Mesothelial cell of epicardium (in vitro differentiated cells): ENCODE results near the gene SLC6A7. TPM values are rescaled to one million over a fixed set of nuclear protein-coding genes. Genes with fewer than 3 reads are reported as not detected.

ENCODE experiments used
- DNase-seq, 2 experiments: peaks; one replicate each; pipeline ENCODE4 v3.0.0; 2021; ENCODE audit warnings: low spot score in 2 of 2; ENCODE audit not compliant: unreplicated experiment in 2 of 2
- H3K27ac Mint-ChIP-seq: 2 replicates; pipeline ENCODE4 v1.8.0; 2021; ENCODE audit warnings: mixed read lengths
- H3K27me3 Mint-ChIP-seq: 2 replicates; pipeline ENCODE4 v1.8.0; 2021; ENCODE audit warnings: low read depth, mixed read lengths
- H3K36me3 Mint-ChIP-seq: 2 replicates; pipeline ENCODE4 v1.8.0; 2021; ENCODE audit warnings: mixed read lengths
- H3K4me1 Mint-ChIP-seq: 2 replicates; pipeline ENCODE4 v1.8.0; 2021; ENCODE audit warnings: mixed read lengths
- H3K4me3 Mint-ChIP-seq: 2 replicates; pipeline ENCODE4 v1.8.0; 2021; ENCODE audit warnings: mild to moderate bottlenecking, moderate library complexity, mixed read lengths
- H3K9me3 Mint-ChIP-seq: 2 replicates; pipeline ENCODE4 v1.8.0; 2021; ENCODE audit warnings: mixed read lengths
- CTCF ChIP-seq: fragments of 200-600 bp; sonication (generic); IDR thresholded peaks from one replicate; pipeline ENCODE4 v1.5.0; 2021; ENCODE audit warnings: antibody characterized with exemption; ENCODE audit not compliant: unreplicated experiment
- total RNA-seq: library from RNA; stranded (reverse); gene quantifications from 3 replicates; pipeline ENCODE4 v1.2.1, GENCODE V29; 2021

Gene SLC6A7
- total RNA-seq, 1 donor from 2014 or later: not detected

- TF ChIP-seq CTCF: no peak
- Mint-ChIP-seq H3K27me3 (no peaks in the 10 kb centered on the region), H3K9me3 (no peaks in the 10 kb centered on the region), H3K36me3 (no peaks in the 10 kb centered on the region), H3K27ac (peak overlapping the region; percentile 79), H3K4me1 (peaks cover 41% of the 10 kb centered on the region), H3K4me3 (no peak overlapping the region)
- no peak for DNase-seq
These were observed 42.8 kb upstream of the SLC6A7 start for GRCh38 chr5:150146862-150147601.

- TF ChIP-seq CTCF: no peak
- peaks cover 46% of the 10 kb centered on the region for H3K4me1 Mint-ChIP-seq
- peak overlapping the region; percentile 30 for H3K27ac Mint-ChIP-seq
- no peak for DNase-seq
- no peaks in the 10 kb centered on the region for H3K27me3 Mint-ChIP-seq
- no peaks in the 10 kb centered on the region for H3K36me3 Mint-ChIP-seq
- no peak overlapping the region for H3K4me3 Mint-ChIP-seq
- H3K9me3 Mint-ChIP-seq: no peaks in the 10 kb centered on the region
These were observed 42.2 kb upstream of the SLC6A7 start for GRCh38 chr5:150147670-150148069.

- no peaks in the 10 kb centered on the region for H3K36me3 Mint-ChIP-seq
- no peaks in the 10 kb centered on the region for H3K27me3 Mint-ChIP-seq
- no peaks in the 10 kb centered on the region for H3K9me3 Mint-ChIP-seq
- H3K4me3 Mint-ChIP-seq: no peak overlapping the region
- H3K27ac Mint-ChIP-seq: peak overlapping the region; percentile 1
- H3K4me1 Mint-ChIP-seq: peaks cover 42% of the 10 kb centered on the region
- no peak for TF ChIP-seq CTCF
- no peak for DNase-seq
These were observed 41.5 kb upstream of the SLC6A7 start for GRCh38 chr5:150148117-150148927.

DNA sequence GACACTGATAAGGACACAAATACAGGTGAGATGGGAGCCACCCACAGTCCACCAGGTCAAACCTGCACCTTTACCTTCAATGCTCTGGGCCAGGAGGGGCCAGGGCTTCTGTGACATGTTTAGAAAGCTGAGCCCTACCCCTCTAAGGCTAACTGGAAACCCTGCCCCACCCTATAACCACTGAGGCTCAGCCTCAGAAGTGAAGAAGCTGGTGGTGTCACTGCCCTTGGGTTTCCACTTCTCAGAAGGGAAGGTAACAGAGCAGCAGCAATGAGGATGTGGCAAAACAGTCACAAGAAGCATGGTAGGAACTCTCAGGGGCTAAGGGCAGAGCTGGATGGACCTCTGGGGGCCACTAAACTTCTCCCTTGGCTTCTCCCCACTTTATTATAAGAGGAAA is 40.2 kb upstream of the SLC6A7 start:
- H3K36me3 Mint-ChIP-seq: no peaks in the 10 kb centered on the region
- no peaks in the 10 kb centered on the region for H3K27me3 Mint-ChIP-seq
- no peak overlapping the region for H3K4me3 Mint-ChIP-seq
- no peak for TF ChIP-seq CTCF
- H3K9me3 Mint-ChIP-seq: no peaks in the 10 kb centered on the region
- H3K27ac Mint-ChIP-seq: no peak overlapping the region
- H3K4me1 Mint-ChIP-seq: peaks cover 42% of the 10 kb centered on the region
- no peak for DNase-seq

GRCh38 chr5:150152636-150153462 is 37.0 kb upstream of the SLC6A7 start:
- H3K9me3 Mint-ChIP-seq: no peaks in the 10 kb centered on the region
- H3K36me3 Mint-ChIP-seq: no peaks in the 10 kb centered on the region
- TF ChIP-seq CTCF: no peak
- H3K27me3 Mint-ChIP-seq: no peaks in the 10 kb centered on the region
- H3K4me3 Mint-ChIP-seq: peak overlapping the region; percentile 82
- DNase-seq: no peak
- peak overlapping the region; percentile 97 for H3K27ac Mint-ChIP-seq
- H3K4me1 Mint-ChIP-seq: peaks cover 53% of the 10 kb centered on the region
